Measurements from ENCODE around the gene PIGN. TPM values are rescaled to one million over a fixed set of nuclear protein-coding genes. Genes with fewer than 3 reads are reported as not detected.
"Not testable (repeated sequence)": the region's sequence is repeated elsewhere in the genome, so short reads cannot be mapped to it uniquely, and the experiment has no call there.

The PIGN gene
- polyA plus RNA-seq, 3 donors, result 4.1 to 14.7 (median 14.6) TPM

- intact Hi-C loops (cut with micrococcal nuclease), result no loop called here
- peaks cover 6 to 15% of the 10 kb centered on the region in 2 donors for H3K36me3 Mint-ChIP-seq
- Histone ChIP-seq H3K9ac (ENCODE audit: insufficient read depth, low read length, poor library complexity, severe bottlenecking) (no peak overlapping the region), H3K27me3 (ENCODE audit: control insufficient read depth in 2 of 2, insufficient read depth in 2 of 2, low read length in 2 of 2) (no peaks in the 10 kb centered on the region), H3K9me3 (replicated peaks in 1 of 2; ENCODE audit: control insufficient read depth in 1 of 2, insufficient read depth in 1 of 2, low read length in 2 of 2) (no peaks in the 10 kb centered on the region), H3K4me2 (replicated peaks; ENCODE audit: extremely low read depth, low read length, poor library complexity, severe bottlenecking) (no peak overlapping the region), H4K20me1 (ENCODE audit: insufficient read depth, low read length) (no peaks in the 10 kb centered on the region), H3K4me3 (replicated peaks in 1 of 3; ENCODE audit: low read depth in 2 of 3, low read length in 3 of 3) (no peak overlapping the region), H3K36me3 (replicated peaks in 1 of 2; ENCODE audit: control insufficient read depth in 1 of 2, insufficient read depth in 2 of 2, low read length in 2 of 2) (no peaks in the 10 kb centered on the region), H3K79me2 (ENCODE audit: insufficient read depth, low read length) (no peaks in the 10 kb centered on the region), H2AFZ (ENCODE audit: insufficient read depth, low read depth, low read length, poor library complexity, severe bottlenecking) (no peak overlapping the region), H3K4me1 (ENCODE audit: control insufficient read depth in 1 of 2, insufficient read depth in 2 of 2, low read length in 2 of 2) (no peaks in the 10 kb centered on the region), H3K27ac (ENCODE audit: low read depth in 1 of 2, low read length in 2 of 2) (no peak overlapping the region)
- peaks cover 0 to 5% (median 2%) of the 10 kb centered on the region in 7 donors for H3K9me3 Mint-ChIP-seq
- TF ChIP-seq CTCF (IDR thresholded peaks at IDR 0.05), result no peak
- DNase-seq, result no peak
- no CpG with 5 or more reads among the region's 6 CpGs for WGBS (ENCODE audit: insufficient coverage)
- no peak overlapping the region for H3K4me3 Mint-ChIP-seq
- H3K27me3 Mint-ChIP-seq (ENCODE audit: low read depth in 3 of 3), result peaks cover 0 to 2% (median 0%) of the 10 kb centered on the region in 3 donors
- H3K4me1 Mint-ChIP-seq, result no peaks in the 10 kb centered on the region
- no peak overlapping the region for H3K27ac Mint-ChIP-seq
These were observed 148.7 kb downstream of the PIGN start for GRCh38 chr18:62037989-62038778.

- Histone ChIP-seq H3K4me3 (replicated peaks in 1 of 3; ENCODE audit: low read depth in 2 of 3, low read length in 3 of 3) (no peak overlapping the region), H3K9ac (ENCODE audit: insufficient read depth, low read length, poor library complexity, severe bottlenecking) (no peak overlapping the region), H4K20me1 (ENCODE audit: insufficient read depth, low read length) (no peaks in the 10 kb centered on the region), H3K27ac (ENCODE audit: low read depth in 1 of 2, low read length in 2 of 2) (no peak overlapping the region), H2AFZ (ENCODE audit: insufficient read depth, low read depth, low read length, poor library complexity, severe bottlenecking) (no peak overlapping the region), H3K4me2 (replicated peaks; ENCODE audit: extremely low read depth, low read length, poor library complexity, severe bottlenecking) (no peak overlapping the region), H3K79me2 (ENCODE audit: insufficient read depth, low read length) (no peaks in the 10 kb centered on the region), H3K4me1 (ENCODE audit: control insufficient read depth in 1 of 2, insufficient read depth in 2 of 2, low read length in 2 of 2) (no peaks in the 10 kb centered on the region), H3K36me3 (replicated peaks in 1 of 2; ENCODE audit: control insufficient read depth in 1 of 2, insufficient read depth in 2 of 2, low read length in 2 of 2) (no peaks in the 10 kb centered on the region), H3K27me3 (ENCODE audit: control insufficient read depth in 2 of 2, insufficient read depth in 2 of 2, low read length in 2 of 2) (no peaks in the 10 kb centered on the region), H3K9me3 (replicated peaks in 1 of 2; ENCODE audit: control insufficient read depth in 1 of 2, insufficient read depth in 1 of 2, low read length in 2 of 2) (no peaks in the 10 kb centered on the region)
- no peak for TF ChIP-seq CTCF (IDR thresholded peaks at IDR 0.05)
- intact Hi-C loops (cut with micrococcal nuclease), result no loop called here
- no peak overlapping the region for H3K4me3 Mint-ChIP-seq
- DNase-seq, result no peak
- 100% methylated on average over 6 of the region's 11 CpGs for WGBS (ENCODE audit: insufficient coverage)
- H3K9me3 Mint-ChIP-seq, result peaks cover 0 to 5% (median 2%) of the 10 kb centered on the region in 7 donors
- H3K27me3 Mint-ChIP-seq (ENCODE audit: low read depth in 3 of 3), result peaks cover 0 to 4% (median 1%) of the 10 kb centered on the region in 3 donors
- no peak overlapping the region for H3K27ac Mint-ChIP-seq
- peaks cover 1 to 7% of the 10 kb centered on the region in 2 donors for H3K36me3 Mint-ChIP-seq
- H3K4me1 Mint-ChIP-seq, result no peaks in the 10 kb centered on the region
These were observed 149.7 kb downstream of the PIGN start for GRCh38 chr18:62037012-62037742.

- not testable (repeated sequence) for H3K27ac ChIP-seq (ENCODE audit: low read depth in 1 of 2, low read length in 2 of 2); H3K27me3 Mint-ChIP-seq (ENCODE audit: low read depth in 3 of 3)
These were observed 152.6 kb downstream of the PIGN start for GRCh38 chr18:62034286-62034685.

More at GRCh38 chr18:62034286-62034685, 152.6 kb downstream of the PIGN start:
- 86% methylated on average over 2 of the region's 3 CpGs for WGBS (ENCODE audit: insufficient coverage)
- H3K27ac Mint-ChIP-seq; H3K4me3 Mint-ChIP-seq; H3K9ac ChIP-seq (ENCODE audit: insufficient read depth, low read length, poor library complexity, severe bottlenecking); DNase-seq; H3K36me3 Mint-ChIP-seq; H3K4me3 ChIP-seq (replicated peaks in 1 of 3; ENCODE audit: low read depth in 2 of 3, low read length in 3 of 3); H3K36me3 ChIP-seq (replicated peaks in 1 of 2; ENCODE audit: control insufficient read depth in 1 of 2, insufficient read depth in 2 of 2, low read length in 2 of 2); H3K4me1 ChIP-seq (ENCODE audit: control insufficient read depth in 1 of 2, insufficient read depth in 2 of 2, low read length in 2 of 2); H3K9me3 Mint-ChIP-seq; H3K27me3 ChIP-seq (ENCODE audit: control insufficient read depth in 2 of 2, insufficient read depth in 2 of 2, low read length in 2 of 2); H3K4me1 Mint-ChIP-seq; H3K79me2 ChIP-seq (ENCODE audit: insufficient read depth, low read length); intact Hi-C loops (cut with micrococcal nuclease); H2AFZ ChIP-seq (ENCODE audit: insufficient read depth, low read depth, low read length, poor library complexity, severe bottlenecking); H4K20me1 ChIP-seq (ENCODE audit: insufficient read depth, low read length); H3K9me3 ChIP-seq (replicated peaks in 1 of 2; ENCODE audit: control insufficient read depth in 1 of 2, insufficient read depth in 1 of 2, low read length in 2 of 2); H3K4me2 ChIP-seq (replicated peaks; ENCODE audit: extremely low read depth, low read length, poor library complexity, severe bottlenecking): not testable (repeated sequence)

Measured in CD14-positive monocyte (primary cell).